C4-2B (cell line): ENCODE results near the gene ARHGAP15.

Experiments
- ZFX ChIP-seq: fragments of 450-650 bp; IDR thresholded peaks from 2 replicates; pipeline ENCODE4 v1.6.1; 2017
- TF ChIP-seq, protein P1 (sequence below): fragments of 450-650 bp; conservative IDR thresholded peaks from 2 replicates; pipeline ENCODE4 v1.5.1; 2017; ENCODE audit warnings: mild to moderate bottlenecking

DNA sequence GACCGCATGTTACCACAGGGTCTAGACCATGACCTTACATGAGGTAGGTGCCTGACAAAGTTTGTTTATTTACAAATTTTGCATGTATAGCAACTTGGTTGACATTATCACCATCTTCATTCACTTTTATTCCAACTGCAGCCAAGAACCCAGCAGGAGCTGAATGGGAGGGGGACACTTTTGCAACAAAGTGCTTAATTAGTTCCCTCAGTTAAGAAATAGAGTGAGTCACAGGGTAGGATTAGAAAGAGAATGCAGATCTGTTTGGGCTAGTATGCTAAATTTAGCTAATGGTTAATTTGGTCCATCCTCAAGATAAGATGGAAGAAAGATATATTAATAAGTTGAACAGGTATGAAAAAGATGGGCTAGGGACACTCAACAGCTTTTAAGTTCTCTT is 678.9 kb downstream of the ARHGAP15 start:
- TF ChIP-seq, protein P1, sequence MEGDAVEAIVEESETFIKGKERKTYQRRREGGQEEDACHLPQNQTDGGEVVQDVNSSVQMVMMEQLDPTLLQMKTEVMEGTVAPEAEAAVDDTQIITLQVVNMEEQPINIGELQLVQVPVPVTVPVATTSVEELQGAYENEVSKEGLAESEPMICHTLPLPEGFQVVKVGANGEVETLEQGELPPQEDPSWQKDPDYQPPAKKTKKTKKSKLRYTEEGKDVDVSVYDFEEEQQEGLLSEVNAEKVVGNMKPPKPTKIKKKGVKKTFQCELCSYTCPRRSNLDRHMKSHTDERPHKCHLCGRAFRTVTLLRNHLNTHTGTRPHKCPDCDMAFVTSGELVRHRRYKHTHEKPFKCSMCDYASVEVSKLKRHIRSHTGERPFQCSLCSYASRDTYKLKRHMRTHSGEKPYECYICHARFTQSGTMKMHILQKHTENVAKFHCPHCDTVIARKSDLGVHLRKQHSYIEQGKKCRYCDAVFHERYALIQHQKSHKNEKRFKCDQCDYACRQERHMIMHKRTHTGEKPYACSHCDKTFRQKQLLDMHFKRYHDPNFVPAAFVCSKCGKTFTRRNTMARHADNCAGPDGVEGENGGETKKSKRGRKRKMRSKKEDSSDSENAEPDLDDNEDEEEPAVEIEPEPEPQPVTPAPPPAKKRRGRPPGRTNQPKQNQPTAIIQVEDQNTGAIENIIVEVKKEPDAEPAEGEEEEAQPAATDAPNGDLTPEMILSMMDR, result no peak
- TF ChIP-seq ZFX, result no peak
